ENCODE data around the gene MAPK1.

The MAPK1 gene

DNA sequence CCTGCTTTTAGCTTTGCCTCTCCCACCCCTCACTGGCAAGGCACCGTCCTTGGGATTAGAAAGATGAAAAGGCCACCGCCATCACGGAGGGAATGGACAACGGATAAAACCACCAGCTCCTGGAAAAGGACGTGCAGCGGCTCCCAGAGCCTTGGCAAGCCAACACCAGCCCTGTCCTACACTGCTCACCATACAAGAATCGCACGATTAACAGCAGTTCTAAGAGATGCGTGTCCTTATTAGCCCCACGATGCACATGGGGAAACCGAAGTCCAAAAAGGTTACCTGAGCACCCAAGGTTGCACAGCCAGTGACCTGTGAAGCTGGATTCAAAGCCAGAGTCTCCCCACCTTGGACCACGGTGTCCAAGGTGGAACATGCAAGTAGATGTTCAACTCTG lies 139.2 kb downstream of the MAPK1 start:
- no peaks in the 10 kb centered on the region for H3K9me3 ChIP-seq (ENCODE audit: insufficient read depth, low read length)
- peaks cover 12% of the 10 kb centered on the region for H3K4me1 ChIP-seq (ENCODE audit: low read length)
- H3K9ac ChIP-seq (ENCODE audit: low read length): no peak overlapping the region
- no peak overlapping the region for H3K4me3 ChIP-seq (ENCODE audit: low read length)
- no peak overlapping the region for H3K27ac ChIP-seq (ENCODE audit: low read length)
- no peaks in the 10 kb centered on the region for H4K20me1 ChIP-seq (ENCODE audit: insufficient read depth, low read length)
- H3K79me2 ChIP-seq (ENCODE audit: low read length): no peaks in the 10 kb centered on the region
- no peak overlapping the region for H3K4me2 ChIP-seq (ENCODE audit: low read length)
- H3K36me3 ChIP-seq (replicated peaks; ENCODE audit: low read depth, low read length): no peaks in the 10 kb centered on the region
- no peaks in the 10 kb centered on the region for H3K27me3 ChIP-seq (ENCODE audit: low read depth, low read length)
- H2AFZ ChIP-seq (ENCODE audit: low read depth, low read length): no peak overlapping the region
- TF ChIP-seq, protein P1, sequence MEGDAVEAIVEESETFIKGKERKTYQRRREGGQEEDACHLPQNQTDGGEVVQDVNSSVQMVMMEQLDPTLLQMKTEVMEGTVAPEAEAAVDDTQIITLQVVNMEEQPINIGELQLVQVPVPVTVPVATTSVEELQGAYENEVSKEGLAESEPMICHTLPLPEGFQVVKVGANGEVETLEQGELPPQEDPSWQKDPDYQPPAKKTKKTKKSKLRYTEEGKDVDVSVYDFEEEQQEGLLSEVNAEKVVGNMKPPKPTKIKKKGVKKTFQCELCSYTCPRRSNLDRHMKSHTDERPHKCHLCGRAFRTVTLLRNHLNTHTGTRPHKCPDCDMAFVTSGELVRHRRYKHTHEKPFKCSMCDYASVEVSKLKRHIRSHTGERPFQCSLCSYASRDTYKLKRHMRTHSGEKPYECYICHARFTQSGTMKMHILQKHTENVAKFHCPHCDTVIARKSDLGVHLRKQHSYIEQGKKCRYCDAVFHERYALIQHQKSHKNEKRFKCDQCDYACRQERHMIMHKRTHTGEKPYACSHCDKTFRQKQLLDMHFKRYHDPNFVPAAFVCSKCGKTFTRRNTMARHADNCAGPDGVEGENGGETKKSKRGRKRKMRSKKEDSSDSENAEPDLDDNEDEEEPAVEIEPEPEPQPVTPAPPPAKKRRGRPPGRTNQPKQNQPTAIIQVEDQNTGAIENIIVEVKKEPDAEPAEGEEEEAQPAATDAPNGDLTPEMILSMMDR (IDR thresholded peaks at IDR 0.05; ENCODE audit: low read depth, low read length): no peak
- TF ChIP-seq EZH2phosphoT487 (IDR thresholded peaks at IDR 0.05; ENCODE audit: low read depth): no peak

DNA sequence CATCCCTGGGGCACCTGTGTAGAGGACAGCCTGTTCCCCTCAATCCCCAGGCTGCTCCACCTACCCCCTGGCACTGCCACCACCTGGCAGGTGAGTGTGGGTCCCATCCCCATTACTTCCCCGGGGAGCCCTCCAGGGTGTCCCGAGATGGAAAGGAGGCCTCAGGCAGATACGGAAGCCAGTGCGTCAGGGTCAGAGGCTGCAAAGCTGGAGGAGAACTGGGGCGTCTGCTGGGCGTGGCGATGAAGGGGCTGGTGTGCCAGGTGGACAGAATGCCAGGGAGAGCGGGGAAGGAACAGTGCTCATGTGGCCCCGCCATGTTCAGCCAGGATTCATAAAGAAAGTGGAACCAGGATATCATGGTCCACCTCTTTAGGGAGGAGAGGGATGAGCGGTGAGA lies 139.7 kb downstream of the MAPK1 start:
- Histone ChIP-seq H2AFZ (ENCODE audit: low read depth, low read length) (no peak overlapping the region), H3K4me2 (ENCODE audit: low read length) (no peak overlapping the region), H3K27ac (ENCODE audit: low read length) (no peak overlapping the region), H3K9me3 (ENCODE audit: insufficient read depth, low read length) (no peaks in the 10 kb centered on the region), H3K27me3 (ENCODE audit: low read depth, low read length) (no peaks in the 10 kb centered on the region), H3K9ac (ENCODE audit: low read length) (no peak overlapping the region), H3K79me2 (ENCODE audit: low read length) (no peaks in the 10 kb centered on the region), H3K4me1 (ENCODE audit: low read length) (peaks cover 12% of the 10 kb centered on the region), H4K20me1 (ENCODE audit: insufficient read depth, low read length) (no peaks in the 10 kb centered on the region), H3K4me3 (ENCODE audit: low read length) (no peak overlapping the region), H3K36me3 (replicated peaks; ENCODE audit: low read depth, low read length) (no peaks in the 10 kb centered on the region)
- TF ChIP-seq EZH2phosphoT487 (IDR thresholded peaks at IDR 0.05; ENCODE audit: low read depth): no peak
- TF ChIP-seq, protein P1 (IDR thresholded peaks at IDR 0.05; ENCODE audit: low read depth, low read length): no peak

DNA sequence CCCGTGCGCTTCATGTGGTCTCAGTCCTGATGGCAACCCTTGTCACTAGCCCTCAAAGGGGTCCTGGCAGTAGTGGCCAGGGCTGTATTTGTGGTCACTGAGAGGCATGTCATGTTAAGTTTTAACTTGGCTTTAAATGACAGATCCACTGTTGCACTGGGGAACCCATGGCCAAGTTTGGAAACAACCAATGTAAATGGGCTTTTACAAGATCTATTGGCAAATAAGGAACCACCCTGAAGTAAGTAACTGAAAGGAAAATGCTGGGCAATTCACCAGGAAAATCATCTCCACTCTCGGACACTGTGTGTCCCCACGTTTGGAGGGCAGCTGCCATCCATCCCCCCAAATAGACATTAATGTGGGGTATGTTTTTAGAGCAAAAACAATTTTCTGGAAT lies 140.3 kb downstream of the MAPK1 start:
- Histone ChIP-seq H3K27ac (ENCODE audit: low read length) (no peak overlapping the region), H2AFZ (ENCODE audit: low read depth, low read length) (no peak overlapping the region), H3K27me3 (ENCODE audit: low read depth, low read length) (no peaks in the 10 kb centered on the region), H3K4me3 (ENCODE audit: low read length) (no peak overlapping the region), H3K79me2 (ENCODE audit: low read length) (no peaks in the 10 kb centered on the region), H3K9ac (ENCODE audit: low read length) (no peak overlapping the region), H3K9me3 (ENCODE audit: insufficient read depth, low read length) (no peaks in the 10 kb centered on the region), H3K36me3 (replicated peaks; ENCODE audit: low read depth, low read length) (no peaks in the 10 kb centered on the region), H4K20me1 (ENCODE audit: insufficient read depth, low read length) (no peaks in the 10 kb centered on the region), H3K4me2 (ENCODE audit: low read length) (peak overlapping the region; percentile 7), H3K4me1 (ENCODE audit: low read length) (peaks cover 12% of the 10 kb centered on the region)
- TF ChIP-seq, protein P1 (IDR thresholded peaks at IDR 0.05; ENCODE audit: low read depth, low read length): no peak
- no peak for TF ChIP-seq EZH2phosphoT487 (IDR thresholded peaks at IDR 0.05; ENCODE audit: low read depth)

DNA sequence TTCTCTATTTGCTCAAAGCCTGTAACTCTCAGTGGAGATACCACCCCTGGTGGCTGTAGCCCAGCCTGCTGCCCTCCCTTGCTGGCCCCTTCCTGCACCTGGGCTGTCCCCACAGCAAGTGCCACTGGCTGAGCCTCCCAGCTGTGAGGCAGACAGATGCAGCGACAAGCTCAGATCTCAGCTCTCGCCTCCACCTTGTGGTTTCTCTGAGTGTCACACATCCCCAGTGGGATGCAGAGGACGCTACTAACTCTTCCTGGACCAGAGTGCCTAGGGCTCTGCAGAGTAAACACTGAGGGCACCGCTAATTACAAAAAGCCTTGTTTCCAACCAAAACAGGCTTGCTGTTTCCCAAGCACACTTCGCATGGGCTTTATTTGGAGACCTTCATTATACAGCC lies 140.8 kb downstream of the MAPK1 start:
- Histone ChIP-seq H3K4me2 (ENCODE audit: low read length) (peak overlapping the region; percentile 7), H2AFZ (ENCODE audit: low read depth, low read length) (no peak overlapping the region), H3K9ac (ENCODE audit: low read length) (no peak overlapping the region), H3K79me2 (ENCODE audit: low read length) (no peaks in the 10 kb centered on the region), H3K27me3 (ENCODE audit: low read depth, low read length) (no peaks in the 10 kb centered on the region), H3K4me3 (ENCODE audit: low read length) (no peak overlapping the region), H3K4me1 (ENCODE audit: low read length) (peaks cover 12% of the 10 kb centered on the region), H3K9me3 (ENCODE audit: insufficient read depth, low read length) (no peaks in the 10 kb centered on the region), H4K20me1 (ENCODE audit: insufficient read depth, low read length) (no peaks in the 10 kb centered on the region), H3K36me3 (replicated peaks; ENCODE audit: low read depth, low read length) (no peaks in the 10 kb centered on the region), H3K27ac (ENCODE audit: low read length) (no peak overlapping the region)
- no peak for TF ChIP-seq EZH2phosphoT487 (IDR thresholded peaks at IDR 0.05; ENCODE audit: low read depth)
- TF ChIP-seq, protein P1 (IDR thresholded peaks at IDR 0.05; ENCODE audit: low read depth, low read length): peak; percentile 68
